GM23338 (cell line): ENCODE results near the gene GUCD1. TPM values are rescaled to one million over a fixed set of nuclear protein-coding genes. Genes with fewer than 3 reads are reported as not detected.

ENCODE experiments used
- ATAC-seq: fragments of 200-7000 bp; cut with Tn5 transposase; 3 replicates; pipeline ENCODE4 v1.9.1; 2020
- DNase-seq: peaks from one replicate; pipeline ENCODE4 v3.0.0-alpha.2; 2015; ENCODE audit warnings: low spot score
- H2AFZ ChIP-seq: fragments of 200-600 bp; sonication (generic); 2 replicates; pipeline ENCODE4 v1.8.0; 2016; ENCODE audit warnings: antibody characterized with exemption, mild to moderate bottlenecking, moderate library complexity
- H3F3A ChIP-seq: fragments of 200-600 bp; sonication (generic); replicated peaks from 2 replicates; pipeline ENCODE4 v1.8.0; 2017; ENCODE audit warnings: antibody characterized with exemption, mixed run types, low read depth
- H3K27ac ChIP-seq: fragments of 200-600 bp; sonication (generic); 2 replicates; pipeline ENCODE4 v1.6.1; 2016; ENCODE audit warnings: low read depth
- H3K27me3 ChIP-seq: fragments of 200-600 bp; sonication (generic); 2 replicates; pipeline ENCODE4 v1.8.0; 2016; ENCODE audit warnings: mild to moderate bottlenecking, mixed run types, moderate library complexity; ENCODE audit not compliant: insufficient read depth
- H3K36me3 ChIP-seq: fragments of 200-600 bp; sonication (generic); 2 replicates; pipeline ENCODE4 v1.8.0; 2016; ENCODE audit warnings: mild to moderate bottlenecking; ENCODE audit not compliant: insufficient read depth
- H3K4me1 ChIP-seq: fragments of 200-600 bp; sonication (generic); 2 replicates; pipeline ENCODE4 v1.8.0; 2016; ENCODE audit warnings: mild to moderate bottlenecking, moderate library complexity; ENCODE audit not compliant: insufficient read depth
- H3K4me2 ChIP-seq: fragments of 200-600 bp; sonication (generic); 2 replicates; pipeline ENCODE4 v1.7.1; 2017; ENCODE audit warnings: mixed run types
- H3K4me3 ChIP-seq: fragments of 200-600 bp; sonication (generic); 2 replicates; pipeline ENCODE4 v1.6.1; 2016; ENCODE audit warnings: mixed run types
- H3K79me2 ChIP-seq: fragments of 200-600 bp; sonication (generic); replicated peaks from 2 replicates; pipeline ENCODE4 v1.8.0; 2017; ENCODE audit warnings: mild to moderate bottlenecking; ENCODE audit not compliant: insufficient read depth
- H3K9me2 ChIP-seq: fragments of 200-600 bp; sonication (generic); 2 replicates; pipeline ENCODE4 v1.8.0; 2017; ENCODE audit not compliant: insufficient read depth
- H4K20me1 ChIP-seq: fragments of 200-600 bp; sonication (generic); replicated peaks from 2 replicates; pipeline ENCODE4 v1.8.0; 2017; ENCODE audit warnings: mild to moderate bottlenecking; ENCODE audit not compliant: insufficient read depth
- H3K27ac Mint-ChIP-seq: 2 replicates; pipeline ENCODE4 v1.8.0; 2020; ENCODE audit warnings: inconsistent platforms, mild to moderate bottlenecking, moderate library complexity, mixed read lengths
- H3K27me3 Mint-ChIP-seq: 3 replicates; pipeline ENCODE4 v1.8.0; 2022; ENCODE audit warnings: low read depth, mild to moderate bottlenecking, moderate library complexity, mixed read lengths, inconsistent platforms; ENCODE audit not compliant: insufficient read depth, poor library complexity
- H3K36me3 Mint-ChIP-seq: 3 replicates; pipeline ENCODE4 v1.8.0; 2021; ENCODE audit warnings: low read depth, mild to moderate bottlenecking, inconsistent platforms, moderate library complexity, mixed read lengths
- H3K4me1 Mint-ChIP-seq: 3 replicates; pipeline ENCODE4 v1.8.0; 2020; ENCODE audit warnings: mild to moderate bottlenecking, inconsistent platforms, mixed read lengths
- H3K4me3 Mint-ChIP-seq: 3 replicates; pipeline ENCODE4 v1.8.0; 2021; ENCODE audit warnings: moderate library complexity, mild to moderate bottlenecking, inconsistent platforms, mixed read lengths
- H3K9me3 Mint-ChIP-seq: 3 replicates; pipeline ENCODE4 v1.8.0; 2020; ENCODE audit warnings: moderate library complexity, mild to moderate bottlenecking, inconsistent platforms, mixed read lengths
- CREB1 ChIP-seq: fragments of 250-450 bp; sonication (Bioruptor Pico); IDR thresholded peaks from 2 replicates; pipeline ENCODE4 v1.5.0; 2020; ENCODE audit warnings: low read depth, mild to moderate bottlenecking, moderate library complexity
- EZH2 ChIP-seq: fragments of 200-600 bp; sonication (generic); IDR thresholded peaks from one replicate; pipeline ENCODE4 v1.8.0; 2017; ENCODE audit warnings: antibody characterized with exemption, mild to moderate bottlenecking, low read depth; ENCODE audit not compliant: unreplicated experiment
- EZH2phosphoT487 ChIP-seq: fragments of 200-600 bp; sonication (generic); IDR thresholded peaks from one replicate; pipeline ENCODE4 v1.8.1; 2018; ENCODE audit warnings: antibody characterized with exemption; ENCODE audit not compliant: unreplicated experiment
- JUNB ChIP-seq: IDR thresholded peaks from one replicate; pipeline ENCODE4 v1.6.1; 2016; ENCODE audit warnings: antibody characterized with exemption; ENCODE audit not compliant: unreplicated experiment
- NANOG ChIP-seq: IDR thresholded peaks from 2 replicates; pipeline ENCODE4 v1.6.1; 2016; ENCODE audit warnings: antibody characterized with exemption, borderline replicate concordance
- POLR2AphosphoS5 ChIP-seq: IDR thresholded peaks from 2 replicates; pipeline ENCODE4 v1.6.1; 2016; ENCODE audit warnings: antibody characterized with exemption, low read depth
- REST ChIP-seq: IDR thresholded peaks from one replicate; pipeline ENCODE4 v1.6.1; 2018; ENCODE audit warnings: antibody characterized with exemption; ENCODE audit not compliant: unreplicated experiment
- STAT1 ChIP-seq: IDR thresholded peaks from one replicate; pipeline ENCODE4 v1.6.1; 2016; ENCODE audit warnings: antibody characterized with exemption; ENCODE audit not compliant: unreplicated experiment
- ZNF114 ChIP-seq: fragments of 250-450 bp; sonication (Bioruptor Pico); IDR thresholded peaks from 2 replicates; pipeline ENCODE4 v1.5.0; 2020; ENCODE audit warnings: mild to moderate bottlenecking, moderate library complexity
- ZNF331 ChIP-seq: fragments of 250-450 bp; sonication (Bioruptor Pico); IDR thresholded peaks from 2 replicates; pipeline ENCODE4 v1.5.0; 2020; ENCODE audit warnings: low read depth, mild to moderate bottlenecking, moderate library complexity
- ZNF462 ChIP-seq: fragments of 250-450 bp; sonication (Bioruptor Pico); IDR thresholded peaks from 2 replicates; pipeline ENCODE4 v1.5.0; 2020; ENCODE audit warnings: mild to moderate bottlenecking, moderate library complexity
- polyA plus RNA-seq: library from polyadenylated mRNA; unstranded; fragments of >200 nt; fragmentation: Nextera tagmentation; extraction: Ambion mirVana; gene quantifications from 2 replicates; pipeline ENCODE4 v1.2.1, GENCODE V29; 2016
- total RNA-seq: library from RNA; depleted of rRNA; stranded (reverse); fragments of >200 nt; shearing (Covaris generic); gene quantifications from 2 replicates; pipeline ENCODE4 v1.2.3, GENCODE V29; 2014
- TF ChIP-seq, protein P1 (sequence below), 2 experiments: fragments of 200-600 bp in 1 of 2; sonication (generic) in 1 of 2; conservative IDR thresholded peaks; 2 replicates each; pipeline versions ENCODE4 v1.5.1 to v1.6.1; 2016 to 2017; ENCODE audit warnings: antibody characterized with exemption in 2 of 2, low read depth in 2 of 2, mild to moderate bottlenecking in 2 of 2, moderate library complexity in 1 of 2
- TF ChIP-seq, protein P2 (sequence below): IDR thresholded peaks from 2 replicates; pipeline ENCODE4 v1.6.1; 2016; ENCODE audit warnings: antibody characterized with exemption

The GUCD1 gene
- total and polyA plus RNA-seq, 2 experiments from 2014 or later: 39.0 to 106 TPM

- ATAC-seq (no peak), DNase-seq (no peak)
- H4K20me1 ChIP-seq: no peaks in the 10 kb centered on the region
- H3K27me3 ChIP-seq: no peaks in the 10 kb centered on the region
- H3K9me3 Mint-ChIP-seq: no peaks in the 10 kb centered on the region
- H2AFZ ChIP-seq: no peak overlapping the region
- H3K79me2 ChIP-seq: no peaks in the 10 kb centered on the region
- TF ChIP-seq, protein P1, sequence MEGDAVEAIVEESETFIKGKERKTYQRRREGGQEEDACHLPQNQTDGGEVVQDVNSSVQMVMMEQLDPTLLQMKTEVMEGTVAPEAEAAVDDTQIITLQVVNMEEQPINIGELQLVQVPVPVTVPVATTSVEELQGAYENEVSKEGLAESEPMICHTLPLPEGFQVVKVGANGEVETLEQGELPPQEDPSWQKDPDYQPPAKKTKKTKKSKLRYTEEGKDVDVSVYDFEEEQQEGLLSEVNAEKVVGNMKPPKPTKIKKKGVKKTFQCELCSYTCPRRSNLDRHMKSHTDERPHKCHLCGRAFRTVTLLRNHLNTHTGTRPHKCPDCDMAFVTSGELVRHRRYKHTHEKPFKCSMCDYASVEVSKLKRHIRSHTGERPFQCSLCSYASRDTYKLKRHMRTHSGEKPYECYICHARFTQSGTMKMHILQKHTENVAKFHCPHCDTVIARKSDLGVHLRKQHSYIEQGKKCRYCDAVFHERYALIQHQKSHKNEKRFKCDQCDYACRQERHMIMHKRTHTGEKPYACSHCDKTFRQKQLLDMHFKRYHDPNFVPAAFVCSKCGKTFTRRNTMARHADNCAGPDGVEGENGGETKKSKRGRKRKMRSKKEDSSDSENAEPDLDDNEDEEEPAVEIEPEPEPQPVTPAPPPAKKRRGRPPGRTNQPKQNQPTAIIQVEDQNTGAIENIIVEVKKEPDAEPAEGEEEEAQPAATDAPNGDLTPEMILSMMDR (conservative IDR thresholded peaks at IDR 0.05; ENCODE audit: low read depth in 2 of 2): no peak
- TF ChIP-seq POLR2AphosphoS5: no peak
- TF ChIP-seq EZH2phosphoT487: no peak
- no peak for TF ChIP-seq ZNF114
- no peak for TF ChIP-seq ZNF462 (CRISPR knock-in tag)
- no peak for TF ChIP-seq REST
- TF ChIP-seq, protein P2, sequence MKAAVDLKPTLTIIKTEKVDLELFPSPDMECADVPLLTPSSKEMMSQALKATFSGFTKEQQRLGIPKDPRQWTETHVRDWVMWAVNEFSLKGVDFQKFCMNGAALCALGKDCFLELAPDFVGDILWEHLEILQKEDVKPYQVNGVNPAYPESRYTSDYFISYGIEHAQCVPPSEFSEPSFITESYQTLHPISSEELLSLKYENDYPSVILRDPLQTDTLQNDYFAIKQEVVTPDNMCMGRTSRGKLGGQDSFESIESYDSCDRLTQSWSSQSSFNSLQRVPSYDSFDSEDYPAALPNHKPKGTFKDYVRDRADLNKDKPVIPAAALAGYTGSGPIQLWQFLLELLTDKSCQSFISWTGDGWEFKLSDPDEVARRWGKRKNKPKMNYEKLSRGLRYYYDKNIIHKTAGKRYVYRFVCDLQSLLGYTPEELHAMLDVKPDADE: no peak
- no peak for TF ChIP-seq ZNF331 (CRISPR knock-in tag)
- TF ChIP-seq JUNB: no peak
- TF ChIP-seq NANOG: no peak
- TF ChIP-seq EZH2: no peak
- TF ChIP-seq STAT1: no peak
- no peak for TF ChIP-seq CREB1 (CRISPR knock-in tag)
- peaks cover 7% of the 10 kb centered on the region; the same call in 1 of the 2 replicates for H3K4me1 ChIP-seq
- no peaks in the 10 kb centered on the region for H3K36me3 Mint-ChIP-seq
- H3K27ac Mint-ChIP-seq: no peak overlapping the region
- no peak overlapping the region for H3K4me3 ChIP-seq
- no peaks in the 10 kb centered on the region for H3F3A ChIP-seq
- peaks cover 28% of the 10 kb centered on the region for H3K4me1 Mint-ChIP-seq
- H3K9me2 ChIP-seq: no peaks in the 10 kb centered on the region
- no peak overlapping the region for H3K4me2 ChIP-seq
- no peaks in the 10 kb centered on the region for H3K36me3 ChIP-seq
- H3K27ac ChIP-seq: no peak overlapping the region
- H3K4me3 Mint-ChIP-seq: no peak overlapping the region
- H3K27me3 Mint-ChIP-seq: peaks cover 16% of the 10 kb centered on the region
Observed at GRCh38 chr22:24595228-24595627, 40.3 kb upstream of the GUCD1 start.
